AG04450 (cell line): ENCODE results near the gene VWA5B1. TPM values are rescaled to one million over a fixed set of nuclear protein-coding genes. Genes with fewer than 3 reads are reported as not detected.

ENCODE experiments used
- CTCF ChIA-PET: fragments of 300-600, 350-600 bp; formaldehyde crosslinking; extraction: SDS; loops from one replicate; lab custom pipeline; 2022; ENCODE audit warnings: antibody characterized with exemption, inconsistent platforms; lab: Charles Lee
- POLR2A ChIA-PET: fragments of 350-600 bp; formaldehyde crosslinking; extraction: SDS; loops from one replicate; lab custom pipeline; 2021; ENCODE audit warnings: antibody characterized with exemption, inconsistent platforms; lab: Yijun Ruan, JAX
- DNase-seq: peaks from one replicate; pipeline ENCODE4 v3.0.0-alpha.2; 2011; ENCODE audit warnings: low read depth, low spot score
- H3K27ac ChIP-seq: one replicate; pipeline ENCODE4 v1.5.1; 2012; ENCODE audit warnings: low read depth, low read length, control low read depth
- H3K27me3 ChIP-seq: one replicate; pipeline ENCODE4 v1.6.0; 2012; ENCODE audit warnings: low read length; ENCODE audit not compliant: control insufficient read depth, insufficient read depth
- H3K4me3 ChIP-seq: 2 replicates; pipeline ENCODE4 v1.5.1; 2011; ENCODE audit warnings: mild to moderate bottlenecking, low read depth, low read length, control low read depth
- H3K9me3 ChIP-seq: 2 replicates; pipeline ENCODE4 v1.5.1; 2012; ENCODE audit warnings: low read length; ENCODE audit not compliant: control insufficient read depth, insufficient read depth
- polyA plus RNA-seq: library from polyadenylated mRNA; depleted of rRNA; stranded (reverse); fragments of >200 nt; gene quantifications from 2 replicates; pipeline ENCODE4 v1.2.3, GENCODE V29; 2011
- TF ChIP-seq, protein P1 (sequence below): IDR thresholded peaks from 2 replicates; pipeline ENCODE4 v1.5.1; 2011; ENCODE audit warnings: low read depth, low read length, control low read depth, inconsistent platforms

Gene VWA5B1
- polyA plus RNA-seq, 1 experiment, result not detected

- POLR2A ChIA-PET, result no interaction called here
- CTCF ChIA-PET, result no interaction called here
- no peak overlapping the region for H3K27ac ChIP-seq
- no peak for DNase-seq
- H3K9me3 ChIP-seq, result no peaks in the 10 kb centered on the region; the same call in 1 of the 2 replicates
- TF ChIP-seq, protein P1, sequence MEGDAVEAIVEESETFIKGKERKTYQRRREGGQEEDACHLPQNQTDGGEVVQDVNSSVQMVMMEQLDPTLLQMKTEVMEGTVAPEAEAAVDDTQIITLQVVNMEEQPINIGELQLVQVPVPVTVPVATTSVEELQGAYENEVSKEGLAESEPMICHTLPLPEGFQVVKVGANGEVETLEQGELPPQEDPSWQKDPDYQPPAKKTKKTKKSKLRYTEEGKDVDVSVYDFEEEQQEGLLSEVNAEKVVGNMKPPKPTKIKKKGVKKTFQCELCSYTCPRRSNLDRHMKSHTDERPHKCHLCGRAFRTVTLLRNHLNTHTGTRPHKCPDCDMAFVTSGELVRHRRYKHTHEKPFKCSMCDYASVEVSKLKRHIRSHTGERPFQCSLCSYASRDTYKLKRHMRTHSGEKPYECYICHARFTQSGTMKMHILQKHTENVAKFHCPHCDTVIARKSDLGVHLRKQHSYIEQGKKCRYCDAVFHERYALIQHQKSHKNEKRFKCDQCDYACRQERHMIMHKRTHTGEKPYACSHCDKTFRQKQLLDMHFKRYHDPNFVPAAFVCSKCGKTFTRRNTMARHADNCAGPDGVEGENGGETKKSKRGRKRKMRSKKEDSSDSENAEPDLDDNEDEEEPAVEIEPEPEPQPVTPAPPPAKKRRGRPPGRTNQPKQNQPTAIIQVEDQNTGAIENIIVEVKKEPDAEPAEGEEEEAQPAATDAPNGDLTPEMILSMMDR, result no peak
- no peak overlapping the region for H3K4me3 ChIP-seq
- H3K27me3 ChIP-seq, result peaks cover 7% of the 10 kb centered on the region
Observed at GRCh38 chr1:20311289-20311688, 20.6 kb downstream of the VWA5B1 start.

GRCh38 chr1:20312310-20312709 is 21.6 kb downstream of the VWA5B1 start:
- TF ChIP-seq, protein P1, result no peak
- Histone ChIP-seq H3K27ac (no peak overlapping the region), H3K4me3 (no peak overlapping the region), H3K27me3 (peaks cover 6% of the 10 kb centered on the region), H3K9me3 (no peaks in the 10 kb centered on the region; the same call in 1 of the 2 replicates)
- ChIA-PET POLR2A (no interaction called here), CTCF (no interaction called here)
- no peak for DNase-seq

DNA sequence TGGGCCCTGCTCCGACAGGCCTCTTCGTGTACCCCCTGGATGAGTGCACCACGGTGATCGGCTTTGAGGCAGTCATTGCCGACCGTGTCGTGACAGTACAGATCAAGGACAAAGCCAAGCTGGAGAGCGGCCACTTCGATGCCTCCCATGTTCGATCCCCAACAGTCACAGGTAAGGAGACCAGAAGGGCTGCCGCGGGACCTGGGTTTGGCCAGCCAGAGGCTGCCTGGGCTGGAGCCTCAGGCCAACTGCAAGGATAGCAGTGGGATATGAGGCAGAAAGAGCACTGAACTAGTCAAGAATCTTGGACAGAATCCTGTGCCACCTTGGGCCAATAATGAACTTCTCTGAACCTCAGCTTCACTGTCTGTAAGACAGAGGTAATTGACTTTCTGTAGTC is 22.1 kb downstream of the VWA5B1 start:
- TF ChIP-seq, protein P1, result no peak
- ChIA-PET POLR2A (no interaction called here), CTCF (no interaction called here)
- no peak for DNase-seq
- Histone ChIP-seq H3K9me3 (no peaks in the 10 kb centered on the region; the same call in 1 of the 2 replicates), H3K27me3 (peaks cover 6% of the 10 kb centered on the region), H3K27ac (no peak overlapping the region), H3K4me3 (no peak overlapping the region)

DNA sequence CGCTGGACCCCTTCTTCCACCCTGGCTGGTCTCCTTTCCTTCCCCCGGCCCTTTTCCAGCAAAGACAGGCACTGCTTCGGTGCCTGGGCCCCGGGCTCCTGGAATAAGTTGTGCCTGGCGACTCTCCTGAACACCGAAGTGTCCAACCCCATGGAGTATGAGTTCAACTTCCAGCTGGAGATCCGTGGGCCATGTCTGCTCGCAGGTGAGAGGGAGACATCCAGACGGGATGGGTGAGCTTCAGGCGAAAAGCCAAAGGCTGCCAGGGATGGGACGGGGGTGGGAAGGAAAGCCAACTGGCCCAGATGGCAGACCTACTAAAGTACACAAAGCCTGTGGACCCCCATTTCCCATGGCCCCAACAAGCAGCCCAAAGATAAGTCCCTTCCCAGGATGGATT is 26.8 kb downstream of the VWA5B1 start:
- CTCF ChIA-PET, result interaction anchor here (0.6 kb wide), 1 partner anchor 105 kb away, joined by 5 read pairs; no protein-coding TSS in a partner anchor

GRCh38 chr1:20318521-20318920 is 27.8 kb downstream of the VWA5B1 start:
- Histone ChIP-seq H3K9me3 (no peaks in the 10 kb centered on the region), H3K4me3 (no peak overlapping the region), H3K27me3 (peaks cover 5% of the 10 kb centered on the region), H3K27ac (no peak overlapping the region)
- TF ChIP-seq, protein P1, result no peak
- ChIA-PET POLR2A (no interaction called here), CTCF (interaction anchor here (1.3 kb wide), 1 partner anchor 85 kb away, joined by 3 read pairs; no protein-coding TSS in a partner anchor)
- DNase-seq, result no peak

More for the DNA sequence above, 26.8 kb downstream of the VWA5B1 start:
- Histone ChIP-seq H3K27me3 (peaks cover 6% of the 10 kb centered on the region), H3K9me3 (no peaks in the 10 kb centered on the region), H3K4me3 (no peak overlapping the region), H3K27ac (no peak overlapping the region)
- TF ChIP-seq, protein P1, result no peak
- no peak for DNase-seq
- POLR2A ChIA-PET, result no interaction called here
